SJCRH30 (cell line): Measurements from ENCODE around the gene XXYLT1. TPM values are rescaled to one million over a fixed set of nuclear protein-coding genes. Genes with fewer than 3 reads are reported as not detected.
"Not testable (repeated sequence)": the region's sequence is repeated elsewhere in the genome, so short reads cannot be mapped to it uniquely, and the experiment has no call there.

Source experiments
- DNase-seq, 2 experiments: peaks; one replicate each; pipeline ENCODE4 v3.0.0-alpha.2; 2015 to 2020
- H3K27ac ChIP-seq: fragments of 250-450 bp; sonication (Bioruptor Pico); 2 replicates; pipeline ENCODE4 v1.5.1; 2020; ENCODE audit warnings: mild to moderate bottlenecking, moderate library complexity
- H3K27me3 ChIP-seq: fragments of 250-450 bp; sonication (Bioruptor Pico); 2 replicates; pipeline ENCODE4 v1.5.1; 2020; ENCODE audit warnings: mild to moderate bottlenecking, moderate library complexity
- H3K36me3 ChIP-seq: fragments of 250-450 bp; sonication (Bioruptor Pico); 2 replicates; pipeline ENCODE4 v1.5.1; 2020; ENCODE audit warnings: mild to moderate bottlenecking, moderate library complexity
- H3K4me1 ChIP-seq: fragments of 250-450 bp; sonication (Bioruptor Pico); 2 replicates; pipeline ENCODE4 v1.5.1; 2020; ENCODE audit warnings: mild to moderate bottlenecking, moderate library complexity
- H3K4me3 ChIP-seq: fragments of 250-450 bp; sonication (Bioruptor Pico); 2 replicates; pipeline ENCODE4 v1.5.1; 2020; ENCODE audit warnings: mild to moderate bottlenecking, moderate library complexity
- H3K9me3 ChIP-seq: fragments of 250-450 bp; sonication (Bioruptor Pico); replicated peaks from 2 replicates; pipeline ENCODE4 v1.5.1; 2020; ENCODE audit warnings: mild to moderate bottlenecking, moderate library complexity
- total RNA-seq: library from RNA; depleted of rRNA; stranded (reverse); fragments of >200 nt; shearing (Covaris generic); gene quantifications from 2 replicates; pipeline ENCODE4 v1.2.3, GENCODE V29; 2014

Gene XXYLT1
- total RNA-seq, 1 experiment from 2014 or later: 18.8 TPM

DNA sequence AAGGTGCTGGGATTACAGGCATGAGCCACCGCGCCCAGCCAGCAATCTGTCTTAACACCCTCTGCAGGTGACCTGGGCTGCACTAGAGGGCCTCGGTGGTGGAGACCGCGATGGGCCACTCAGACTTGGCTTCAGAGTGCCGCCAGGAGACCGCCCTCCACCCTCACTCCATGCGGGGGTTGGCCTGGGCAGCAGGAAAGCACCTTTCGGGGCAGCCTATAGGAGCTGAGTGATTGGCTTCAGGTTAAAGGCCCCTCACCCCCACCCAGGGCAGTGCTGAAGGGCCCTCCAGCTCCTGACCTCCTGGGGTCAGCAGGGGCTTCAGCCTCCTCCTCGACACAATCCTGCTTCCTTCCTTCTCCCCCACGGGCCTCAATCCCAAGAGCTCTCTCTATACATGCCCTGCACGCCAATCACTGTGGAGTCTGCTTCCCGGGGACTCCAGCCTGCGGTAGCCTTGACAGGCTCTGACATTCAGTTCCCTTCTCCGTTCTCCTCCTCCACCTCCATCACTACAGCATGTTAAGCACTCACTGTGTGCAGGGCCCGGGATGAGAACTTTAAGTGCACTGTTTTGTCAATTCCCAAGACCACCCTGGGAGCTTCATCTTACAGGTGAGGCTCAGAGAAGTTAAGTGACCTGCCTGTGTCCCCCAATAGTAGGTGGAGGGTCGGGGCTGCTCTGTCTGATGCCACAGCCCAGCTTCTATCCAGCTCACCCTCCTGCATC lies 225.3 kb downstream of the XXYLT1 start:
- Histone ChIP-seq H3K27ac (no peak overlapping the region), H3K4me1 (no peaks in the 10 kb centered on the region; the same call in 1 of the 2 replicates), H3K9me3 (no peaks in the 10 kb centered on the region), H3K4me3 (no peak overlapping the region), H3K36me3 (no peaks in the 10 kb centered on the region), H3K27me3 (no peaks in the 10 kb centered on the region)
- DNase-seq: no peak

DNA sequence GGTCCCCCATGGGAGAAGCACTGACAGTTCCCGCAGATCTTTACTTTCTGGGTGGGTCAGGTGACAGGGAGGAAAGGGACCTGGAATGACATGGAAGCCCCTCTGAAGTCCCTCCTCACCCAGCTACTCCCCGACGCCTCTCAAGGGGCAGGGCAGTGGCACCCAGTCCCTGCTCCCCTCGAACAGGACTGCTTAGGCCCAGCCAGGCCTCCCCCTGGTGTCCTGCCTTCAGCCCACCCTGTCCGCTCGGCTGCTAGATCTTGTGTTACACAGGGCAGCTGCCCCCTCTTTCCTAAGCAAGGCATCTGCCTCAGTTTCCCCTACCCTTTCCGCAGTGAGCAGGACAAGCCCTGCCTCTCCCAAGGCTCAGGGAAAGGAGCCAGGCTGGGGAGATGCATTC lies 226.5 kb downstream of the XXYLT1 start:
- H3K4me1 ChIP-seq: no peaks in the 10 kb centered on the region; the same call in 1 of the 2 replicates
- H3K27me3 ChIP-seq: no peaks in the 10 kb centered on the region
- H3K9me3 ChIP-seq: no peaks in the 10 kb centered on the region
- no peak overlapping the region for H3K27ac ChIP-seq
- H3K4me3 ChIP-seq: no peak overlapping the region
- DNase-seq: no peak
- H3K36me3 ChIP-seq: no peaks in the 10 kb centered on the region

DNA sequence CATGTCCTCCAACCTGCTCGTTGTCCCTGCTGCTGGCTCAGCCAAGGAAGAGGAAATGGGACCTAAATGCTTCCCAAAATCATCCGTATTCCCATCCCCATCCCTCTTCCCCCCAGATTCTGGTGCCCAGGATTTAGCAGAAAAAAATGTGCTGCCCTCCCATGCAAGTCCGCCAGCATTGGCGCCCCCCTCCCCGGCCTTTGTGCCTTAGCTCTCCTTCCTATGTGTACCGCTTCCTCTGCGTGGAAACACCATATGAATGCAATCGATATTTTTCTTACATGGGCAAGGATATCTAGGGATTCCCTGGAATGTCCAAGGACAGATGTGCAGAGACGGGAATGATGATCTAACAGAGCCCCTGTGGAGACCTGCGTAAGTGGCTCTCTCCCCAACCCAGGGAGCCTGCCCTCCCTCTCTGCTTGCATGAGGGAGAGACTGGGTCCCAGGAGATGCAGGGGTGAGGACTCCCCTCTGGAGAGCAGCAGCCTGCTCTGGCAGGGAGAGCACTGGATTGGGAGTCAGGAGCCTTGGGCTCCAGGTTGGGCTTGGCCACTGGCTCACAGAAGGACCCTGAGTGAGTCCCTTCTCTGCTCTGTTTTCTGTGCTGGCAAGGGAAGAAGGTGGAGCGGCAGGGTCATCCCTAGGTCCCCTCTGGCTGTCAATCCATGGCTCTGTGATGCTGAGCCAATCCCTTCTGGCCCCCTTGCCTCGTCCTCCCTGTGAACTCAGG lies 227.2 kb downstream of the XXYLT1 start:
- no peak for DNase-seq
- Histone ChIP-seq H3K36me3 (no peaks in the 10 kb centered on the region), H3K27me3 (no peaks in the 10 kb centered on the region)

DNA sequence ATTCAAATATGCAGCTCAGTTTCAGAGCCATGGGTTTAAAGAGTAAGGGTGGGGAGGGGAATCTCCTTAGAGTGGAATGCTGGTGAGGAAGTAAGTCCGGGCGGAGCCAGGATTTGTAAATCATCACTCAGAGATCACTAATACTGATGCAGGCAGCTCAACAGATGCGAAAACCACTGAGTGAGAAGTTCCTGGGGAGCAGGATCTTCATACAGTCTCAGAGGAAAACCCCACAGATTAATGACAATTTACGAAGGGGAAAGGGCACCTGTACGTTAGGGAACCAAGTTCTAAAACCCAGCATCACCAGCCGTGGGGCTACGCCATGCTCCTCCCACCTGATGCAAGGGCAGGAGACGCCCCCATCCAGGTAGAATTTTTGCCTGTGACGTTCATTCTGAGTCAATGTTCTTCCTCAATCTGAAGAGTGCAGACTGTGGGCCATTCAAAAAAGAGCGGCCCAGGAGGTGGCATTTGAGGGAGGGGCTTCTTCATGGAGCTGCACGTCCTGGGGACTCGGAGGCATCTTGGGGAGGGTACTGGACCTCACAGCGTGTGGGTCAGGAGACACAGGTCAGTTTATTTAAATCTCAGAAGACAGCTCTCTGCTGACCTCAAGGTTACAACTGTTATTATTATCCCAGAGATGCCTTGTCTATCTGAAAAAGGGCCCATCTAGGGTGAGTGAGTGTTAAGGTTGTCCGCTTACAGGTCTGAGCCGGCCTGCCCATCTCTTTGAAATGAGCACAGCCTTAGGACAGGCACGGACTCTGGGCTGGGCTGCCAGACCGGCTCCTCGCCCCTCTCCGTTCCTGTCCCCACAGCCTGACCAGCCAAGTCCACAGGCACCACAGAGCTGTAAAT lies 228.0 kb downstream of the XXYLT1 start:
- H3K9me3 ChIP-seq: no peaks in the 10 kb centered on the region
- H3K4me3 ChIP-seq: no peak overlapping the region
- DNase-seq: no peak
- no peaks in the 10 kb centered on the region for H3K27me3 ChIP-seq
- no peaks in the 10 kb centered on the region; the same call in 1 of the 2 replicates for H3K4me1 ChIP-seq
- H3K27ac ChIP-seq: no peak overlapping the region
- no peaks in the 10 kb centered on the region for H3K36me3 ChIP-seq

More for the DNA sequence above, 227.2 kb downstream of the XXYLT1 start:
- H3K27ac ChIP-seq: no peak overlapping the region
- no peaks in the 10 kb centered on the region; the same call in 1 of the 2 replicates for H3K4me1 ChIP-seq
- H3K9me3 ChIP-seq: no peaks in the 10 kb centered on the region
- H3K4me3 ChIP-seq: no peak overlapping the region

DNA sequence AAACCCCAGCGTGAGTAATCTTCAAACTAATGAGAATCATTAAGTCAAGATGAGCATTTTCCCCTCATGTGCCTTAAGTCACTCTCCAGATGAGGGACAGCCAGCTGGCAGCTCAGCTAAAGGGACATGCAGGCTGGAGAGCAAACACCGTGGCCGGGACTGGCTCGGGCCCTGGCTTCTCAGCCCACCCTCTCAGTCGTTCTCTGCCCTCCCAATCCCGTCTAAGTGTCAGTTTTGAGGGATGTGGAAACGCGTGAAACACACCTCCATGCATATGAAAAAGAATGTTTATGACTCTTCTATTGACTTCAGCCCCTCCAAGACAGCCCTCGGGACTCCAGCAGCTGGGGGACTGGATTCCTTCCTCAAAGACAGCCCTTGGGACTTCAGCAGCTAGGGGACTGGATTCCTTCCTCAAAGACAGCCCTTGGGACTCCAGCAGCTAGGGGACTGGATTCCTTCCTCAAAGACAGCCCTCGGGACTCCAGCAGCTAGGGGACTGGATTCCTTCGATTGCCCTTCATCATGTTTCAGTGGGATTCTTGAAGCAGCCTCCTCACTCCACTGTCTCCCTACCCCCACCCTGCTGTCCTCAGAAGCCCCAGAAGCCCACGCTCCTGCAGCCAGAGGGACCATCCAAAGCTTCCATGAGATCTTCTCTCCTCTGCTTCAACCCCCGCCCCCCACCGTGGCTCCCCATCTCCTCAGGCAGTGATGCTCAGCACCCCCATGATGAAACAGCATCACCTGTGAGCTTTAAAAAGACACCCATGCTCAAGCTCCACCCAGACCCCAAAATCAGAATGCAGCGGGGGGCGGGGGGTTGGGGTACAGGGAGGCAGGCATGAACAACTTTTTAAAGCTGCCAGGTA lies 228.9 kb downstream of the XXYLT1 start:
- Histone ChIP-seq H3K36me3 (no peaks in the 10 kb centered on the region), H3K9me3 (no peaks in the 10 kb centered on the region), H3K4me1 (no peaks in the 10 kb centered on the region; the same call in 1 of the 2 replicates), H3K27me3 (no peaks in the 10 kb centered on the region), H3K27ac (no peak overlapping the region), H3K4me3 (no peak overlapping the region)
- DNase-seq: no peak

DNA sequence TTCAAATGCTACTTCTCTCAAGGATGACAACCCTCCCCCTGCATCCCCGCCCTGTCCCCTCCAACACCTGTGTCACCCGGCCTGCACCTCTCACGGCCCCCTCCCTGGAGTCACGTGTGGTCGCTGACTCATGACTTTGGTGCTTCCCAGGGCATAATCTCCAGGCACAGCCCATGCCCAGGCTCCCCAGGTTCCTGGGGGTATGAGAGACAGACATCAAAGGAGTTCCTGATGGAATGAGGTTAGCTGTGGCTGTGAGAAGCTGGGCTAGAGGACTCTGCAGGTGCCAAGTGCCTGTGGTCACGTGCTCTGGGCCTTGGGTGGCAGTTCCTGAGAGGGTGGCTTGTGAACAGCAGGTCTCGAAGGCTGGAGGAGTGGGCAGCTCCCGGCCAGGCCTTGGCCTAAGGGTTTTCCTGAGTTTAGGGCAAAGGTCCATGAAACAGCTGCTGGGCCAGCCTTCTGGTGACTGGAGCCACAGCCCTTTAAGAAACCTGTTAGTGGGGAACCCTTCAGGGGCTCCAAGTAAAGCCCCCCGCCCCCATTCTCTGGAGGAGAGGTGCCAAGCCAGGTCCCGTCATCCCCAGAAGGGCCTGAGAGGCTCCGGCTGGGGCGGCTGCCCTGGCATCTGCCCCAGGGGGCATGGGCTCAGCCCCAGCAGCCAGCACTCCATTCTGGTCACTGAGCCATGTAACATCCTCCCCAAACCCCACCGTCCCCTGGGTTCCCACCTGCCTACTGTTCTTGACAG lies 230.0 kb downstream of the XXYLT1 start:
- Histone ChIP-seq H3K4me1 (no peaks in the 10 kb centered on the region; the same call in 1 of the 2 replicates), H3K27me3 (no peaks in the 10 kb centered on the region), H3K27ac (no peak overlapping the region), H3K4me3 (no peak overlapping the region), H3K9me3 (no peaks in the 10 kb centered on the region), H3K36me3 (no peaks in the 10 kb centered on the region)
- DNase-seq: no peak

DNA sequence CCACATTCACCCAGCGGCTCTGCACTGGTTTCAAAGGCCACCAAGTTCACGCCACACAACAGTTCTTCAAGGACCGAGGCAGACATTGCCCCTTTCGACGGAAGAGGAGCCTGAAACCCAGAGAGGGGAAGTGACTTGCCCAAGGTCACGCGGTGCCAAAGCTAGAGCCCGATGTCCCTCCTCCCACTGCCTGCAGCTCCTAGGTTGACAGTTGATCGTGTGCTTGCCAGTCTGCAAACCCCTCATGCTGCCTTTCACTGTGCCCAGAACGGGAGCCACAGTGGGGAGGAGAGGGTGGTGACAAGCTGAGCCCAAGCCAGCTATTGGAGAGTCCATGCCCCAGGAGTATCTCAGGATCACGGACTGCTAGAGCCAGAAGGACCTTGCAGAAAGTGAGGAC lies 230.9 kb downstream of the XXYLT1 start:
- Histone ChIP-seq H3K4me3 (no peak overlapping the region), H3K27me3 (no peaks in the 10 kb centered on the region)

DNA sequence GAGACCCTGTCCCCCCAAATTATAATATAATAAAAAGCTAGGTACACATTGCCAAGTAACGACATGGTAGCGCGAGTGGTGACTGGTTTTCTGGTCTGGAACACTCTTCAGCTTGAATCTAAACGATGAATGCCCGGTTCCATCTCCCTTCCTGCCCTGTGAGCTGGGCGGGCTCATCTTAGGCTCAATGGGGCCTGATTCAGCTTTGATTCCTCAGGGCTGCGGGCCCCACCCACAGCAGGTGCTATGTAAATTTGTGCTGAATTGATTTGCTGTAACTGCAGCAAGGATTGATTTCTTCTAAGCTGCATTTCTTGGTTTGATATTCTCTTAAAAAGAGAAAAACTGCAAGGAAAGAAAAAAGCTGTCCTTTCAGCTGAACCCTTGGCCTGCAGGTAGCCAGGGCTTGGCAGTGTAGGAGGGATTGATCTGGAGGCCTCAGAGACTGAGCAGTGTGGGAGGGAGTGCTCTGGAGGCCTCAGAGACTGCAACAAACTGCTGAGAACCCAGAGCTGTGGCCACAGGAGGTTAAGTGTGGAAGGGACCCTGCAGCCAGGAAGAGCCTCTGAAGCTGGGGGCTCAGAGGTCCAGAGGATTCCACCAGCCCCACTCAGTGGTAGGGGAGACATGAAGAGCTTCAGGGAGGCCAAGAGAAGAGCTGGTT lies 231.6 kb downstream of the XXYLT1 start:
- Histone ChIP-seq H3K27me3 (no peaks in the 10 kb centered on the region), H3K4me1 (no peaks in the 10 kb centered on the region), H3K36me3 (no peaks in the 10 kb centered on the region), H3K4me3 (no peak overlapping the region), H3K27ac (no peak overlapping the region), H3K9me3 (no peaks in the 10 kb centered on the region)
- no peak for DNase-seq

More for the DNA sequence above, 230.9 kb downstream of the XXYLT1 start:
- Histone ChIP-seq H3K36me3 (no peaks in the 10 kb centered on the region), H3K9me3 (no peaks in the 10 kb centered on the region), H3K4me1 (no peaks in the 10 kb centered on the region), H3K27ac (no peak overlapping the region)
- no peak for DNase-seq

DNA sequence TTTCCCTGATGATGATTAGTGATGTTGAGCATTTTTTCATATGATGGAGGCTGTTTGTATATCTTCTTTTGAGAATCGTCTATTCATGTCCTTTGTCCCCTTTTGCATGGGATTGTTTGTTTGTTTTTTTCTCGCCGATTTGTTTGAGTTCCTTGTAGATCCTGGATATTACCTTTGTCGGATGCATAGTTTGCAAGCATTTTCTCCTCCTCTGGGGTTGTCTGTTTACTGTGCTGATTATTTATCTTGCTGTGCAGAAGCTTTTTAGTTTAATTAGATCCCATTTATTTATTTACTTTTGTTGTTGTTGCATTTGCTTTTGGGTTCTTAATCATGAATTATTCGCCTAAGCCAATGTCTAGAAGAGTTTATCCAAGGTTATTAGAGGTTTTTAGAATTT lies 232.8 kb downstream of the XXYLT1 start:
- H3K27me3 ChIP-seq: no peaks in the 10 kb centered on the region
- no peaks in the 10 kb centered on the region for H3K9me3 ChIP-seq
- H3K27ac ChIP-seq: no peak overlapping the region
- no peaks in the 10 kb centered on the region for H3K36me3 ChIP-seq
- no peaks in the 10 kb centered on the region for H3K4me1 ChIP-seq
- no peak overlapping the region for H3K4me3 ChIP-seq
- DNase-seq: no peak

DNA sequence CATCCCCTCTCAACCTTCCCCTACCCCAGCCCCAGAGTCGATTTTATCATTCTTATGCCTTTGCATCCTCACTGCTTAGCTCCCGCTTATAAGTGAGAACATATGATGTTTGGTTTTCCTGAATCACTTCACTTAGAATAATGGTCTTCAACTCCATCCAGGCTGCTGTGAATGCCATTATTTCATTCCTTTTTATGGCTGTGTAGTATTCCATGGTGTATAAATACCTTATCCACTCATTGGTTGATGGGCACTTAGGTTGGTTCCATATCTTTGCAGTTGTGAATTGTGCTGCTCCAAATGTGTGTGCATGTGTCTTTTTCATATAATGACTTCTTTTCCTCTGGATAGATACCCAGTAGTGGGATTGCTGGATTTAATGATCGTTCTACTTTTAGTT lies 233.4 kb downstream of the XXYLT1 start:
- not testable (repeated sequence) for H3K9me3 ChIP-seq, H3K27me3 ChIP-seq

DNA sequence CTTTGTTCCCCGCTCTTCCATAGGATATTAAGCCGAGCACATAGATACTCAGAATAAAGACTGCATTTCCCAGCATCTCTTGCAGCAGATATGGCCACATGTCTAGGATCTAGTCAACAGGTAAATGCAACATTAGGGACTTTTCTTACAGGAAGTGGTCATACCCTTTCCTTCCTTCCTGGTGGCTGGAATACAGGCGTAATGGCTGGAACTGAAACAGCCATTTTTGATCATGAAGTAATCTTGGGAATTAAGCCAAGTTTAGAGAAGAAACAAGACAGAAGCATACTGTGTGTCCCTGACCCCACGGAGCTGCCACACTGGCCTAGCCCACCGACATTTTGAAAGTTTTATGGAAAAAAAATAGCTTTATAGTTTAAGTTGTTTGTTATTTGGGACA lies 234.0 kb downstream of the XXYLT1 start:
- no peaks in the 10 kb centered on the region for H3K27me3 ChIP-seq

More for the DNA sequence above, 233.4 kb downstream of the XXYLT1 start:
- H3K4me3 ChIP-seq, H3K27ac ChIP-seq, H3K36me3 ChIP-seq, DNase-seq, H3K4me1 ChIP-seq: not testable (repeated sequence)

DNA sequence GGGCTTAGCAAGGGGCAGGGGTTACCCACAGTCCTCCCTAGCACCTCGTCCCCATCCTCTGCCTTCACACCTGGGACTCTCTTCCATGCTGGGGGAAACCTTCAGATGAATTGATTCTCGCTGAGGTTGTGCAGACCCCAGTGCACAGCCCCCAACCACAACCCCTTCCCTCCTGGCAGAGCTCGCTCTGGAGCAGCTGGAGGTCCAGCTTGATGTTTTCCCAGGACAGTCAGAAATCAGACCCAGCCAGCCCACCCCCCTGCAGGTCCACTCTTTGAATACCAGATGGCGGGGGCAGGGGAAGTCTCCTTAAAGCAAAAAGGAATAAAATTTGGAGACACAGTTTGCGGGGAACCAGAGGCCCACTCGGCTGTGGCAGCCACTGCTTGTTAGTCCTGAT lies 234.4 kb downstream of the XXYLT1 start:
- H3K9me3 ChIP-seq: no peaks in the 10 kb centered on the region
- H3K27ac ChIP-seq: no peak overlapping the region
- H3K4me3 ChIP-seq: no peak overlapping the region
- no peaks in the 10 kb centered on the region for H3K4me1 ChIP-seq
- no peaks in the 10 kb centered on the region for H3K27me3 ChIP-seq
- DNase-seq: no peak
- H3K36me3 ChIP-seq: no peaks in the 10 kb centered on the region

More for the DNA sequence above, 234.0 kb downstream of the XXYLT1 start:
- Histone ChIP-seq H3K4me3 (no peak overlapping the region), H3K36me3 (no peaks in the 10 kb centered on the region), H3K4me1 (no peaks in the 10 kb centered on the region), H3K9me3 (no peaks in the 10 kb centered on the region), H3K27ac (no peak overlapping the region)
- DNase-seq: no peak

DNA sequence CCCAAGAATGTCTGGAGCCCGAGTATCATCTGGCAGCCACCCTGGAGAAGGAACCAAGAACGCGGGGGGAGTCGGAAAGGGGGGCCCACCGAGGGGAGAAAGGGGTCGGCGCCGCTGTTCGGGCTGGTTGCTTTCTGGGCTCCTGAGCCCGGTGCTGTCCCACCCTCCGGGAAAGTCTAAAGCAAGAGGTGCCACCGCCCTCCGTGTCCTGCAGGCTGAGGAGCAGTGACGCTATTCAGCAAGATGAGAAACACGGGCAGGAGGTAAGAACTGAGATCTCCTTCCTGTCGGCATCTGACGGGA lies 234.8 kb downstream of the XXYLT1 start:
- Histone ChIP-seq H3K27ac (no peak overlapping the region), H3K27me3 (no peaks in the 10 kb centered on the region), H3K9me3 (no peaks in the 10 kb centered on the region), H3K4me3 (no peak overlapping the region), H3K36me3 (no peaks in the 10 kb centered on the region), H3K4me1 (no peaks in the 10 kb centered on the region)
- DNase-seq: no peak
